SJCRH30 (cell line): ENCODE measurements around the gene DAPP1. TPM values are rescaled to one million over a fixed set of nuclear protein-coding genes. Genes with fewer than 3 reads are reported as not detected.
A peak's percentile ranks its signal among the peaks of the same experiment; 100 is the strongest.

Experiments
- DNase-seq, 2 experiments: peaks; one replicate each; pipeline ENCODE4 v3.0.0-alpha.2; 2015 to 2020
- H3K27ac ChIP-seq: fragments of 250-450 bp; sonication (Bioruptor Pico); 2 replicates; pipeline ENCODE4 v1.5.1; 2020; ENCODE audit warnings: mild to moderate bottlenecking, moderate library complexity
- H3K27me3 ChIP-seq: fragments of 250-450 bp; sonication (Bioruptor Pico); 2 replicates; pipeline ENCODE4 v1.5.1; 2020; ENCODE audit warnings: mild to moderate bottlenecking, moderate library complexity
- H3K36me3 ChIP-seq: fragments of 250-450 bp; sonication (Bioruptor Pico); 2 replicates; pipeline ENCODE4 v1.5.1; 2020; ENCODE audit warnings: mild to moderate bottlenecking, moderate library complexity
- H3K4me1 ChIP-seq: fragments of 250-450 bp; sonication (Bioruptor Pico); 2 replicates; pipeline ENCODE4 v1.5.1; 2020; ENCODE audit warnings: mild to moderate bottlenecking, moderate library complexity
- H3K4me3 ChIP-seq: fragments of 250-450 bp; sonication (Bioruptor Pico); 2 replicates; pipeline ENCODE4 v1.5.1; 2020; ENCODE audit warnings: mild to moderate bottlenecking, moderate library complexity
- H3K9me3 ChIP-seq: fragments of 250-450 bp; sonication (Bioruptor Pico); replicated peaks from 2 replicates; pipeline ENCODE4 v1.5.1; 2020; ENCODE audit warnings: mild to moderate bottlenecking, moderate library complexity
- total RNA-seq: library from RNA; depleted of rRNA; stranded (reverse); fragments of >200 nt; shearing (Covaris generic); gene quantifications from 2 replicates; pipeline ENCODE4 v1.2.3, GENCODE V29; 2014

DAPP1 gene
- total RNA-seq, 1 experiment from 2014 or later: 0.49 TPM

GRCh38 chr4:99855678-99856077 is 39.1 kb downstream of the DAPP1 start:
- no peaks in the 10 kb centered on the region for H3K36me3 ChIP-seq
- H3K4me3 ChIP-seq: no peak overlapping the region
- no peak overlapping the region for H3K27ac ChIP-seq
- no peaks in the 10 kb centered on the region for H3K9me3 ChIP-seq
- DNase-seq: no peak
- H3K4me1 ChIP-seq: no peaks in the 10 kb centered on the region
- no peaks in the 10 kb centered on the region for H3K27me3 ChIP-seq

- Histone ChIP-seq H3K4me1 (no peaks in the 10 kb centered on the region), H3K36me3 (no peaks in the 10 kb centered on the region), H3K4me3 (no peak overlapping the region), H3K9me3 (no peaks in the 10 kb centered on the region), H3K27me3 (no peaks in the 10 kb centered on the region), H3K27ac (no peak overlapping the region)
- no peak for DNase-seq
These were observed 39.5 kb downstream of the DAPP1 start for GRCh38 chr4:99856166-99856565.

GRCh38 chr4:99857307-99857706 is 40.7 kb downstream of the DAPP1 start:
- DNase-seq: no peak
- H3K9me3 ChIP-seq: no peaks in the 10 kb centered on the region
- H3K4me3 ChIP-seq: no peak overlapping the region
- no peaks in the 10 kb centered on the region for H3K4me1 ChIP-seq
- H3K27ac ChIP-seq: no peak overlapping the region
- H3K36me3 ChIP-seq: no peaks in the 10 kb centered on the region
- no peaks in the 10 kb centered on the region for H3K27me3 ChIP-seq

- Histone ChIP-seq H3K27me3 (no peaks in the 10 kb centered on the region), H3K4me1 (no peaks in the 10 kb centered on the region), H3K4me3 (no peak overlapping the region), H3K36me3 (no peaks in the 10 kb centered on the region), H3K9me3 (no peaks in the 10 kb centered on the region), H3K27ac (no peak overlapping the region)
- no peak for DNase-seq
These were observed 43.0 kb downstream of the DAPP1 start for GRCh38 chr4:99859618-99860017.

GRCh38 chr4:99860521-99860920 is 43.9 kb downstream of the DAPP1 start:
- no peak for DNase-seq
- no peaks in the 10 kb centered on the region for H3K9me3 ChIP-seq

GRCh38 chr4:99861120-99861905 is 44.7 kb downstream of the DAPP1 start:
- H3K4me3 ChIP-seq: no peak overlapping the region
- H3K27ac ChIP-seq: no peak overlapping the region
- no peaks in the 10 kb centered on the region for H3K9me3 ChIP-seq
- no peaks in the 10 kb centered on the region for H3K27me3 ChIP-seq
- no peaks in the 10 kb centered on the region for H3K4me1 ChIP-seq
- DNase-seq: no peak
- H3K36me3 ChIP-seq: no peaks in the 10 kb centered on the region

More at GRCh38 chr4:99860521-99860920, 43.9 kb downstream of the DAPP1 start:
- no peaks in the 10 kb centered on the region for H3K36me3 ChIP-seq
- no peak overlapping the region for H3K27ac ChIP-seq
- H3K4me3 ChIP-seq: no peak overlapping the region
- H3K4me1 ChIP-seq: no peaks in the 10 kb centered on the region
- no peaks in the 10 kb centered on the region for H3K27me3 ChIP-seq

DNA sequence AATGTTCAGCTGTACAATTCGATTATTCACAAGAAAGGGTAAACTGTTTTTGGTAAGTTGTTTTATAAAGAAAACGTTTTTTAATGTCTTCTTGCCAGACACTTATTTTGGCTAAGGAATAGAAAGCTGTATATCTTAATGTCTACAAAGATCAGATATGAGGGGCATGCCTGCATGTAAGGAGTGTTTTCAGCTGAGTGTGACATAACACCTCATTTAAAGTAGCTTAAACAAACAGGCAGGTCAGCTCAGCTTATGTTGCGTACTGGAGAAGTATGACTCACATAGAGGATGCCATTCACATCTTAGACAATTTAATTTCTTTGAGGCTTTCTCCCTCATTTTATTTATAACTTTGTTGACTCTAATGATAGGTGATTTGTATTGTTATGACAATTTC is 47.2 kb downstream of the DAPP1 start:
- Histone ChIP-seq H3K27me3 (no peaks in the 10 kb centered on the region), H3K4me3 (no peak overlapping the region), H3K36me3 (no peaks in the 10 kb centered on the region), H3K4me1 (no peaks in the 10 kb centered on the region), H3K27ac (no peak overlapping the region), H3K9me3 (no peaks in the 10 kb centered on the region)
- DNase-seq: no peak

GRCh38 chr4:99868126-99868596 is 51.5 kb downstream of the DAPP1 start:
- Histone ChIP-seq H3K27me3 (no peaks in the 10 kb centered on the region), H3K4me1 (no peaks in the 10 kb centered on the region), H3K27ac (no peak overlapping the region), H3K36me3 (no peaks in the 10 kb centered on the region), H3K9me3 (no peaks in the 10 kb centered on the region), H3K4me3 (no peak overlapping the region)
- DNase-seq: no peak

DNA sequence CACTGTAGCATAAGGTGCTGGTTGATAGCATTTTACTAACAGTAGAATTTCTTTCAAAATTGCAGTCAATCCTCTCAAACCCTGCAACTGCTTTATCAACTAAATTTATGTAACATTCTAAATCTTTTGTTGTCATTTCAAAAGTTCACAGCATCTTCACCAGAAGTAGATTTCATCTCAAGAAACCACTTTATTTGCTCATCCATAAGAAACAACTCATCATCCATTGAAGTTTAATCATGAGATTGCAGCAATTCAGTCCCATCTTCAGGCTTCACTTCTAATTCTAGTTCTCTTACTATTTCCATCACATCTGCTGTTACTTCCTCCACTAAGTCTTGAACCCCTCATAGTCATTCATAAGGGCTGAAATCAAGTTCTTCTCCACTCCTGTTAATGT is 55.9 kb downstream of the DAPP1 start:
- no peaks in the 10 kb centered on the region for H3K9me3 ChIP-seq
- H3K27me3 ChIP-seq: no peaks in the 10 kb centered on the region
- no peak for DNase-seq

GRCh38 chr4:99875071-99875470 is 58.4 kb downstream of the DAPP1 start:
- H3K36me3 ChIP-seq: 0 out of 2 replicates have a peak, but pooled peaks cover 2% of the 10 kb centered on the region
- H3K4me3 ChIP-seq: no peak overlapping the region
- no peak overlapping the region for H3K27ac ChIP-seq
- H3K9me3 ChIP-seq: no peaks in the 10 kb centered on the region
- no peak for DNase-seq
- no peaks in the 10 kb centered on the region for H3K4me1 ChIP-seq
- H3K27me3 ChIP-seq: no peaks in the 10 kb centered on the region

More for the DNA sequence above, 55.9 kb downstream of the DAPP1 start:
- no peak overlapping the region for H3K4me3 ChIP-seq
- H3K36me3 ChIP-seq: no peaks in the 10 kb centered on the region
- no peak overlapping the region for H3K27ac ChIP-seq
- H3K4me1 ChIP-seq: no peaks in the 10 kb centered on the region

DNA sequence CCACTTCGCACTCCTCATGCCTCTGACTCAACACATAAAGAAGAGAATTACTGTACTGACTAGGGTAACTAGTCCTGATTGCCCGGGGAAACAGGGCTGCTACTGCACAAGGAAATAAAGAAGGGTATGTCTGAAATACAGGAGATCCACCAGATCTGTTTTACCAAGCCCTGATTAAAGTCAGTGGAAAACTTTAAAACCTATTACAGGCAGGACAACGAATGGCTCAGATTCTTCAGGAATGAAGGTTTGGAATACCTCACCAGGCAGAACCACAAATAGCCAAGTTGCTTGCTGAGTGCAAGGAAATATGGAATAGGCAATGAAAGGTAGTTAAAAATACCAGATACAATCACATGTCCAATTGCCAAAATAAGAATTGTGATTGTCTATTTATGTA is 60.3 kb downstream of the DAPP1 start:
- Histone ChIP-seq H3K9me3 (no peaks in the 10 kb centered on the region), H3K36me3 (peaks cover 6% of the 10 kb centered on the region; the same call in 1 of the 2 replicates), H3K4me1 (no peaks in the 10 kb centered on the region), H3K4me3 (no peak overlapping the region), H3K27ac (no peak overlapping the region), H3K27me3 (no peaks in the 10 kb centered on the region)
- no peak for DNase-seq

DNA sequence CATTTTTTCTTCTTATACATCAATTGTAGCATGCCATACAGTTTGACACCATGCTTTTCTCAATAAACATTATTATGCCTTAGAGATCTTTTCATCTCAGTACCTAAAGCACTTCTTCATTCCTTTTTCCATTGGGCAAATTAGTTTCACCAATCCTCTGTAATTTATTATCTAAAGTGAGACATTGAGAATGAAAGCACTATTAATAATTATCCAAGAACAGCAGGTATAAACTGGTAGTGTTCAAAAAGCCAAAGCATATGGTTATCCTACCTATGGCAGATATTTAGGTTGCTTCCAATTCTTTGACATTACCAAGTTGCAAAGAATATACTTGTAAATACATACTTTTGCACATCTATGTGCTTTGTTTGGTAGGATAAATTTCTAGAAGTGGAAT is 62.0 kb downstream of the DAPP1 start:
- H3K27me3 ChIP-seq: no peaks in the 10 kb centered on the region
- no peaks in the 10 kb centered on the region for H3K4me1 ChIP-seq
- peaks cover 16% of the 10 kb centered on the region for H3K36me3 ChIP-seq
- no peak overlapping the region for H3K27ac ChIP-seq
- no peak overlapping the region for H3K4me3 ChIP-seq
- no peaks in the 10 kb centered on the region for H3K9me3 ChIP-seq
- no peak for DNase-seq

- Histone ChIP-seq H3K27me3 (no peaks in the 10 kb centered on the region), H3K4me3 (no peak overlapping the region), H3K4me1 (no peaks in the 10 kb centered on the region), H3K27ac (no peak overlapping the region), H3K9me3 (no peaks in the 10 kb centered on the region), H3K36me3 (peaks cover 22% of the 10 kb centered on the region)
- DNase-seq: no peak
These were observed 62.8 kb downstream of the DAPP1 start for GRCh38 chr4:99879458-99879857.

GRCh38 chr4:99885063-99885664 is 68.5 kb downstream of the DAPP1 start:
- H3K9me3 ChIP-seq: no peaks in the 10 kb centered on the region
- no peak overlapping the region for H3K27ac ChIP-seq
- peaks cover 29% of the 10 kb centered on the region for H3K36me3 ChIP-seq
- DNase-seq: peak in 1 of 2 experiments; percentile 51
- H3K27me3 ChIP-seq: no peaks in the 10 kb centered on the region
- no peaks in the 10 kb centered on the region for H3K4me1 ChIP-seq
- H3K4me3 ChIP-seq: no peak overlapping the region

- no peak overlapping the region for H3K4me3 ChIP-seq
- H3K9me3 ChIP-seq: no peaks in the 10 kb centered on the region
- H3K4me1 ChIP-seq: no peaks in the 10 kb centered on the region
- no peaks in the 10 kb centered on the region for H3K27me3 ChIP-seq
- H3K27ac ChIP-seq: no peak overlapping the region
- no peak for DNase-seq
- H3K36me3 ChIP-seq: peaks cover 29% of the 10 kb centered on the region
These were observed 69.1 kb downstream of the DAPP1 start for GRCh38 chr4:99885687-99886086.
